Muscle layer of colon (tissue), 2 donors: ENCODE measurements around the gene TXN2.
"Not testable (repeated sequence)": the region's sequence is repeated elsewhere in the genome, so short reads cannot be mapped to it uniquely, and the experiment has no call there.

Experiments used
- H3K27ac ChIP-seq: one replicate; pipeline ENCODE4 v1.7.0; 2013; ENCODE audit warnings: low read depth, mild to moderate bottlenecking, low read length, moderate library complexity
- H3K27me3 ChIP-seq, 2 donors: one replicate each; pipeline ENCODE4 v1.7.0; 2013; ENCODE audit warnings: low read length in 2 of 2, mild to moderate bottlenecking in 2 of 2; ENCODE audit not compliant: insufficient read depth in 2 of 2, control insufficient read depth in 1 of 2
- H3K36me3 ChIP-seq: one replicate; pipeline ENCODE4 v1.7.0; 2013; ENCODE audit warnings: mild to moderate bottlenecking, low read length; ENCODE audit not compliant: insufficient read depth
- H3K4me1 ChIP-seq: one replicate; pipeline ENCODE4 v1.7.0; 2013; ENCODE audit warnings: mild to moderate bottlenecking, low read length; ENCODE audit not compliant: insufficient read depth
- H3K4me3 ChIP-seq, 2 donors: one replicate each; pipeline ENCODE4 v1.7.0; 2013; ENCODE audit warnings: low read length in 2 of 2, low read depth in 1 of 2, mild to moderate bottlenecking in 1 of 2, moderate library complexity in 1 of 2
- H3K9ac ChIP-seq: one replicate; pipeline ENCODE4 v1.7.0; 2013; ENCODE audit warnings: low read length
- H3K9me3 ChIP-seq: one replicate; pipeline ENCODE4 v1.7.0; 2013; ENCODE audit warnings: mild to moderate bottlenecking, low read length
- donor health status: abdominal sarcoma.
- donor health status: Adenocarcinoma of cecum.

TXN2 gene

GRCh38 chr22:36453855-36454378 is 27.5 kb downstream of the TXN2 start:
- H3K4me3 ChIP-seq = peak overlapping the region in 1 of 2 donors; percentile 41
- H3K9ac ChIP-seq = no peak overlapping the region

GRCh38 chr22:36452978-36453607 is 28.3 kb downstream of the TXN2 start:
- not testable (repeated sequence) for H3K9ac ChIP-seq, H3K27me3 ChIP-seq, H3K4me3 ChIP-seq, H3K36me3 ChIP-seq, H3K9me3 ChIP-seq
- peaks cover 46% of the 10 kb centered on the region for H3K4me1 ChIP-seq
- H3K27ac ChIP-seq = peak overlapping the region; percentile 79

More at GRCh38 chr22:36453855-36454378, 27.5 kb downstream of the TXN2 start:
- Histone ChIP-seq H3K27me3 (no peaks in the 10 kb centered on the region), H3K4me1 (peaks cover 45% of the 10 kb centered on the region), H3K36me3 (no peaks in the 10 kb centered on the region), H3K27ac (peak overlapping the region; percentile 76), H3K9me3 (no peaks in the 10 kb centered on the region)

GRCh38 chr22:36452250-36452977 is 29.0 kb downstream of the TXN2 start:
- Histone ChIP-seq H3K36me3 (no peaks in the 10 kb centered on the region), H3K9me3 (no peaks in the 10 kb centered on the region), H3K27ac (peak overlapping the region; percentile 79), H3K27me3 (no peaks in the 10 kb centered on the region), H3K4me1 (peaks cover 39% of the 10 kb centered on the region), H3K9ac (no peak overlapping the region), H3K4me3 (no peak overlapping the region)

- not testable (repeated sequence) for H3K4me3 ChIP-seq, H3K9me3 ChIP-seq, H3K36me3 ChIP-seq, H3K9ac ChIP-seq, H3K27me3 ChIP-seq
- peaks cover 38% of the 10 kb centered on the region for H3K4me1 ChIP-seq
- peak overlapping the region; percentile 23 for H3K27ac ChIP-seq
Measured at GRCh38 chr22:36450923-36451322, 30.5 kb downstream of the TXN2 start.

- Histone ChIP-seq H3K9me3 (no peaks in the 10 kb centered on the region), H3K9ac (peak overlapping the region; percentile 41), H3K4me3 (no peak overlapping the region), H3K36me3 (no peaks in the 10 kb centered on the region), H3K27me3 (no peaks in the 10 kb centered on the region), H3K4me1 (peaks cover 30% of the 10 kb centered on the region), H3K27ac (peak overlapping the region; percentile 78)
Measured at GRCh38 chr22:36449596-36450175, 31.8 kb downstream of the TXN2 start.

GRCh38 chr22:36447632-36448031 is 33.8 kb downstream of the TXN2 start:
- H3K27me3 ChIP-seq = no peaks in the 10 kb centered on the region
- H3K36me3 ChIP-seq = no peaks in the 10 kb centered on the region
- H3K4me1 ChIP-seq = peaks cover 29% of the 10 kb centered on the region
- no peak overlapping the region for H3K9ac ChIP-seq
- no peak overlapping the region for H3K4me3 ChIP-seq
- H3K27ac ChIP-seq = no peak overlapping the region
- H3K9me3 ChIP-seq = no peaks in the 10 kb centered on the region

GRCh38 chr22:36445158-36445668 is 36.2 kb downstream of the TXN2 start:
- Histone ChIP-seq H3K27ac (peak overlapping the region; percentile 34), H3K36me3 (no peaks in the 10 kb centered on the region), H3K9me3 (no peaks in the 10 kb centered on the region), H3K4me1 (peaks cover 13% of the 10 kb centered on the region), H3K27me3 (no peaks in the 10 kb centered on the region), H3K9ac (no peak overlapping the region), H3K4me3 (no peak overlapping the region)

GRCh38 chr22:36443198-36443770 is 38.2 kb downstream of the TXN2 start:
- no peaks in the 10 kb centered on the region for H3K4me1 ChIP-seq
- H3K9me3 ChIP-seq = no peaks in the 10 kb centered on the region
- H3K36me3 ChIP-seq = no peaks in the 10 kb centered on the region
- H3K27ac ChIP-seq = no peak overlapping the region
- no peak overlapping the region for H3K9ac ChIP-seq
- no peaks in the 10 kb centered on the region for H3K27me3 ChIP-seq
- no peak overlapping the region for H3K4me3 ChIP-seq

GRCh38 chr22:36442506-36443197 is 38.8 kb downstream of the TXN2 start:
- Histone ChIP-seq H3K4me1 (no peaks in the 10 kb centered on the region), H3K27ac (no peak overlapping the region), H3K9ac (no peak overlapping the region), H3K4me3 (no peak overlapping the region), H3K27me3 (no peaks in the 10 kb centered on the region), H3K9me3 (no peaks in the 10 kb centered on the region), H3K36me3 (no peaks in the 10 kb centered on the region)

GRCh38 chr22:36440429-36441002 is 40.9 kb downstream of the TXN2 start:
- H3K27me3 ChIP-seq = no peaks in the 10 kb centered on the region
- H3K9me3 ChIP-seq = no peaks in the 10 kb centered on the region
- H3K9ac ChIP-seq = no peak overlapping the region
- no peak overlapping the region for H3K27ac ChIP-seq
- H3K4me3 ChIP-seq = no peak overlapping the region
- H3K36me3 ChIP-seq = no peaks in the 10 kb centered on the region
- no peaks in the 10 kb centered on the region for H3K4me1 ChIP-seq
